RWPE2 (cell line): ENCODE results near the gene CLCN6.

ENCODE experiments used
- ATAC-seq: fragments of 200-7000 bp; cut with Tn5 transposase; 3 replicates; pipeline ENCODE4 v1.9.1; 2021; ENCODE audit warnings: low read depth
- DNase-seq: peaks from one replicate; pipeline ENCODE4 v3.0.0-alpha.2; 2020; ENCODE audit warnings: low spot score
- H3K27ac ChIP-seq: fragments of 450-650 bp; 2 replicates; pipeline ENCODE4 v1.5.1; 2017; ENCODE audit warnings: mild to moderate bottlenecking; ENCODE audit not compliant: poor library complexity, severe bottlenecking
- H3K27me3 ChIP-seq: fragments of 250-450 bp; sonication (Bioruptor Pico); 2 replicates; pipeline ENCODE4 v1.5.1; 2021; ENCODE audit warnings: mild to moderate bottlenecking, moderate library complexity; ENCODE audit not compliant: insufficient read depth, poor library complexity, severe bottlenecking
- H3K36me3 ChIP-seq: fragments of 250-450 bp; sonication (Bioruptor Pico); 2 replicates; pipeline ENCODE4 v1.5.1; 2020; ENCODE audit warnings: low read depth, mild to moderate bottlenecking, moderate library complexity
- H3K4me1 ChIP-seq: fragments of 250-450 bp; sonication (Bioruptor Pico); 2 replicates; pipeline ENCODE4 v1.5.1; 2021; ENCODE audit warnings: mild to moderate bottlenecking, moderate library complexity; ENCODE audit not compliant: insufficient read depth, poor library complexity, severe bottlenecking
- H3K4me3 ChIP-seq: fragments of 250-450 bp; sonication (Bioruptor Pico); 2 replicates; pipeline ENCODE4 v1.5.1; 2021; ENCODE audit warnings: mild to moderate bottlenecking, moderate library complexity; ENCODE audit not compliant: severe bottlenecking
- H3K9me3 ChIP-seq: fragments of 250-450 bp; sonication (Bioruptor Pico); 2 replicates; pipeline ENCODE4 v1.5.1; 2021; ENCODE audit warnings: mild to moderate bottlenecking, moderate library complexity; ENCODE audit not compliant: severe bottlenecking
- CTCF ChIP-seq: fragments of 450-650 bp; IDR thresholded peaks from one replicate; pipeline ENCODE4 v1.5.1; 2017; ENCODE audit warnings: mild to moderate bottlenecking, moderate library complexity; ENCODE audit not compliant: poor library complexity, severe bottlenecking

CLCN6 gene

GRCh38 chr1:11833900-11834299 lies 27.9 kb downstream of the CLCN6 start:
- H3K27me3 ChIP-seq = no peaks in the 10 kb centered on the region
- H3K27ac ChIP-seq = no peak overlapping the region
- H3K4me3 ChIP-seq = no peak overlapping the region
- DNase-seq (no peak), ATAC-seq (no peak)
- H3K9me3 ChIP-seq = no peaks in the 10 kb centered on the region
- no peaks in the 10 kb centered on the region for H3K4me1 ChIP-seq
- H3K36me3 ChIP-seq = peaks cover 74% of the 10 kb centered on the region
- no peak for TF ChIP-seq CTCF

- DNase-seq (no peak), ATAC-seq (no peak)
- TF ChIP-seq CTCF = no peak
- Histone ChIP-seq H3K36me3 (peaks cover 79% of the 10 kb centered on the region), H3K9me3 (no peaks in the 10 kb centered on the region), H3K27me3 (no peaks in the 10 kb centered on the region), H3K4me1 (no peaks in the 10 kb centered on the region), H3K4me3 (no peak overlapping the region), H3K27ac (no peak overlapping the region)
These were observed 29.6 kb downstream of the CLCN6 start for GRCh38 chr1:11835441-11836225.

GRCh38 chr1:11836955-11837766 lies 31.2 kb downstream of the CLCN6 start:
- Histone ChIP-seq H3K9me3 (no peaks in the 10 kb centered on the region), H3K27ac (no peak overlapping the region), H3K4me3 (no peak overlapping the region), H3K27me3 (no peaks in the 10 kb centered on the region), H3K4me1 (no peaks in the 10 kb centered on the region), H3K36me3 (peaks cover 86% of the 10 kb centered on the region)
- no peak for TF ChIP-seq CTCF
- ATAC-seq = no peak
- DNase-seq = no peak

- TF ChIP-seq CTCF = no peak
- Histone ChIP-seq H3K27ac (no peak overlapping the region), H3K27me3 (no peaks in the 10 kb centered on the region), H3K9me3 (no peaks in the 10 kb centered on the region), H3K36me3 (peaks cover 93% of the 10 kb centered on the region), H3K4me1 (no peaks in the 10 kb centered on the region), H3K4me3 (no peak overlapping the region)
- DNase-seq (no peak), ATAC-seq (peak; percentile 37; the same call in 1 of the 3 replicates)
These were observed 31.9 kb downstream of the CLCN6 start for GRCh38 chr1:11837767-11838348.
